Stimulated activated CD4-positive, alpha-beta T cell treated with anti-CD3 and anti-CD28 coated beads, Interleukin-2, amount 100 ng/mL, for 4 hours (primary cell): ENCODE measurements around the gene TGM2.

Experiments used
- DNase-seq: peaks from one replicate; pipeline ENCODE4 v3.0.0-alpha.2; 2020; ENCODE audit warnings: low read depth

TGM2 gene

DNA sequence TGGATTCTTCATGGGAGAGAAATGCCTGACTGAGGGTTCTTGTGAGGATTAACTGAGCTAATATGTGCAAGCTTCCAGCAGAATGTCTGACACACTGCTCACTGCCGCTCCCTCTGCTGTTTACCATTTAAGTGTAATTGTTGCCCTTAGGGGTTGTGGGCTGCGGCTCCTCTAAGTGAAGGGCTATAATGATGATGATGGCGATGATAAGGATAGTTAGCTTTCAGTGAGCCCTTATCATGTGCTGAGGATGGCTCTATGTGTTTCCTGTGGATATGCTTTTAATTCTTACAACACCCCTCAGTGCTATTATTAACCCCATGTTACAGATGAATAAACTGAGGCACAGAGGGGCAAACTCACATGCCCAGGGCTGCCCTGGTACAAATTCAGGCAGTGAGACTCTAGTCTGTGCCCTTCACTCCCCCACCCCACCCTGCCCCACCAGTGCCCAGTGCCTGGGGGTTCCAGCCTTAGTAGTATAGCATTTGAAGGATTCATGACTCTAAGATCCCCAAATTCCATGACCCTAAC, 33.4 kb downstream of the TGM2 start:
- no peak for DNase-seq

DNA sequence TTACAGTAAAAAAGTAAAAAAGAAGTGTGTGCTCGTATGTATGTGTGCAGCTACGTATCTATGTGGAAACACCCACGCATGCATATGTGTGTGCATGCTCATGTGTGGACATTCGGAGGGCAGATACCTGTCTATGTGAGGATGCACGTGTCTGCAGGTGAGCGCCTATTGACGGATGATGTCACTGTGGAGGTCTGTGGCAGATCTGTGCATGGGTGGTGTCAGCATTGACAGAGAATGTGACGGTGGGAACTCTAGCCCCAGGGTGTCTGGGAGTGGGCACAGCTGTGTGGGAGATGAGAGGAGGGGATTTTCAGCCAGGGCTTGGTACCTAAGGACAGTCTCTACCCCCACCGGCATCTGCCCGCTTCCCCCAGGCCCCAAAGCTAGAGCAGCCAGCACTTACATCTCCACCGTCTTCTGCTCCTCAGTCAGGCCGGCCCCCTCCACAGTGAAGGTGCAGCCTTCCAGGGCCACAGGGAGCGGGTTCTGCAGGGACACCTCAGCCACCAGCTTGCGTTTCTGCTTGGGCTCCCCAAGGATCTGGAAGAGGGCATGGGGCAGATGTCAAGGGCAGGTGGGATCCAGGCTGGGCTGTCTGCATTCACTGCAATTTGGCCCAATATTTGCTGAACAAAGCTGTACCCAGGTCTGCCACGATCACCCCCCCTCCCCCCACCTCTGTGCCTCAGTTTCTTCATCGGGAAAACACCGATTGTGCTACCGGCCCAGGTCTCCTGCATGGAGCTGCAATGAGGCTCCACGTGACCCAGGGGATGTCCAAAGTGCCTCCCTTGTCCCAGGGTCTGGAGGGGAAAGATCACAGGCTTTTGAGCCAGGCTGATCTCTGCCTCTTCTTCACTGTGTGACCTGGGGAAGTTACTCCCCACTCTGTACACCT, 34.1 kb downstream of the TGM2 start:
- DNase-seq, result no peak

DNA sequence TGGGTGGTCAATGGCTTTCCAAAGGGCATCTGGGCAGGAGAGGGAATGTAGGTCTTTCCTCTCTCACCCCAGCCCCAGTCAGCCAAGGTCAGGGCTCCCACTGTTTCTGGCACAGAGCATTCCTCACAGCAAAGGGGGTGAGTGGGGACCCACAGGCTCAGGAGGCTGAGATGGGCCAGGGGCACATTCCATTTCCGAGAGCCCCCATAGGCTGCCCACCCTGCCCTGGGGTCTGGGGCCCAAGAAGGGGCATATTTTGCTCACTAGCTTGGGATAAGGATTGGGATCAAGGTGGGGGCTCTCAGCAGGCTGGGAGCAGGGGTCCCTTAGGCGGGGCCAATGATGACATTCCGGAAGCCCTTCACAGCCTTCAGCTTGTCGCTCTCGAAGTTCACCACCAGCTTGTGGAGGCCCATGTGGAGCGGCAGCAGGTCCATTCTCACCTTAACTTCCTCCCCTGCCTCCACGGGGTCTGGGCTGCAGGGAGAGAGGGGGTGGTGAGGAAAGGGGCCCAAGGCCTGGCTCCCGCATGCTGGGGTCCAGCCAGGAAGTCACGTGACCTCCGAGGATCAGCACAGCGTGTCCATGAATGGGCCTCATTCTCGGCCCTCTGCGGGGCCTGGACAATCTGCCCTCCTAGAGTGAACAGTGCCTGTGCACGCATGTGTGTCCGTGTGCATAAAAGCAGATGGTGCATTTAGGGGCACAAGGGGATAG, 35.0 kb downstream of the TGM2 start:
- DNase-seq, result no peak

DNA sequence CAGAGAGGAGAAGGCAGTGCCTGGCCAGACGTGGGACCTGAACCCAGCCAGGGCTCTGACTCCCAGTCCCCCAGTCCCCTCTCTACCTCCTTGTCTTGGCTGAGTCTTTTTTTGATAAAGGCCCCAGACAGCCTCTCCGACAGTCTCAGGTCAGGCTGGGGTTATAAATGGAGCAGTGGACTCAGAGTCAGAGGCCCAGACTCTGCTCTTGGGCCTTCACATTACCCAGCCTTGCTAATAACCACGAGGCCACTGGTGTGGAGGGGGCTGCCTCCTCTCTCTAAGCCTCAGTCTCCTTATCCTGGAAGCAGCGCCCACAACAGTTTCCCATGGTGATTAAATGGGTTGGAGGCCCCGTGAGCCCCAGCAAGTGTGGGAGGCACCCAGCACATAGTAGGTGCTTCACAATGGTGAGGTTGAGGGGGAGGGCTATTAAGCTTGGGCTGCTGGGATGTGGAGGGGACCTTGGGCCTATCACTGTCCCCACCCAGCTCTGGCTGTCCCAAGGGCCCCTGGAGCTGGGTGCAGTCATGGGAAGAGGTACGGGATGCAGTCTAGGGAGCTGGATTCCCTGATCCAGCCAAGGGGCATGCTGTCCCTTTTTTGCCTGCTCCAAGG, 35.7 kb downstream of the TGM2 start:
- no peak for DNase-seq

DNA sequence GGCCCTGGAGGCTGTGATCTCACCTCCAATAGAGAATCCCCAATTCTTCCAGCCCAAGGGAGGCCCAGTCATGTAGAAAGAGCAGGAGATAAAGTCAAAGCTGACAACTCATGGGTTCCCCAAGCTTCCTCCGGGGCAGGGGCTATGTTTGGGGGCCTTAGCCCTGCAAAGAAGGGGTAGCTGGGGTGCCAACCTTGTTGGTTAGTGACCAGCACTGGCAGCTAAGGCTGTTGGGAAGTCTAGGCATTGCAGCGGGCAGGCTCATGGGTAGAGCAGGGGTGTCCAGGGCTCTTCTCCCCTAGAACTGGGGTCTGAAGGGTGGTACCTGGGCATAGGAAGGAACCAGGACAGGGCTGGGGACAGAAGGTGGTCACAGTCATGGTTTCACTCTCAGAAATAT, 36.4 kb downstream of the TGM2 start:
- DNase-seq, result no peak

DNA sequence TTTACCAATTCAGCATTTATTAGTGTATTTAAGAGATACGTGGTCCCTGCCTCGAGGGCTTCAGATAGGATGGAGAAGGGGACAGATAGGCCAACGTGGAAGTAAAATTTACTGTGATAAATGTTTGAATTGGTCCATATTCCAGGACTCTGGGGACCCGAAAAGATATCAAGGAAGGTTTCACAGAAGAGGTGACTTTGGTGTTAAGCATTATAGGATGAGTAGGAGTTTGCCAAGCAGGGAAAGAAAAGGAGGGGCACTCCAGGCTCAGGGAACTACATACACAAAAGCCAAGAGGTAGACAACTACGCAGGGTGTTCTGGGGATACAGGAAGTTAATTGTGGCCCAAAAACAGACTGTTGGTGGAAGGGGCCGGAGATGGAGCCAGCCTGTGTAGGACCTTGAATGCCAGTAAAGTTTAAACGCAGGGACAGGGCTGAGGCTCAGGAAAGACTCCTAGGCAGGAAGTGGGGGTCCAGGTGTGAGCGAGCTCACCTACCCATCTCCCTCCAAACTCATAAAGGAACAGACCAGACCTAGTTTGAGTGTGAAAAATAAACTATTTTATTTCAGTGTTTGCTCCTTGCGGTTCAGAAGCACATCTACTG, 37.0 kb downstream of the TGM2 start:
- no peak for DNase-seq

DNA sequence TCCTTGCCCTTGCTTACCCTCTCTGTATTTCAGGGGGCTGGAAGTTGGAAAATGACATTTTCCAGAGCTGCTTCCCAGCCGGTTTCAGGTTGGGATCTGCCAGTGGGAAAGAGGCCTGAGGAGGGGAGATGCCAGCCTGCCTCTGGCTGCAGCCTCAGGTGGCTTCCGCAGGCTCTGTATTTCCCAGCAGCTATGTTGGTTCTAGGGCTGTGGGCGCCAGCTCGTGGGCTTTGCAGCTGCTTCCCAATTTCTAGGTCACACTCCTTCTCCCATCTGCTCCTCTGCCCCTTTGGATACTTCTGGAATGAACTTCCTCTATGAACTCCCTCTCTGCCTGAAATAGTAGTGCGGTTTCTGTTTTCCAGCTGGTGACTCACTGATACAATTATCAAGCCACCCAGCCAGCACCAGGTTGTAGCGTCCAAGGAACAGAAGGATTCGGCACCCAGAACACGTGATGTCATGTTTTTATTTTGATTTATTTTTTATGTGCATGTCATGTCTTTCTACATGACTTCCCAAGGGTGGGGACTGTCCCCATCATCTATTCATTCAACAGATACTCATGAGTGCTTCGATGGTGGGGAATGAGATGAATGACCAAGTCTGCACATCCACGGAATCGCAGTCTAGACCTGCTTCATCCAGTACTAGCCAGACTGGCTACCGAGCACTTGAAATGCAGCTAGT, 38.0 kb downstream of the TGM2 start:
- no peak for DNase-seq

DNA sequence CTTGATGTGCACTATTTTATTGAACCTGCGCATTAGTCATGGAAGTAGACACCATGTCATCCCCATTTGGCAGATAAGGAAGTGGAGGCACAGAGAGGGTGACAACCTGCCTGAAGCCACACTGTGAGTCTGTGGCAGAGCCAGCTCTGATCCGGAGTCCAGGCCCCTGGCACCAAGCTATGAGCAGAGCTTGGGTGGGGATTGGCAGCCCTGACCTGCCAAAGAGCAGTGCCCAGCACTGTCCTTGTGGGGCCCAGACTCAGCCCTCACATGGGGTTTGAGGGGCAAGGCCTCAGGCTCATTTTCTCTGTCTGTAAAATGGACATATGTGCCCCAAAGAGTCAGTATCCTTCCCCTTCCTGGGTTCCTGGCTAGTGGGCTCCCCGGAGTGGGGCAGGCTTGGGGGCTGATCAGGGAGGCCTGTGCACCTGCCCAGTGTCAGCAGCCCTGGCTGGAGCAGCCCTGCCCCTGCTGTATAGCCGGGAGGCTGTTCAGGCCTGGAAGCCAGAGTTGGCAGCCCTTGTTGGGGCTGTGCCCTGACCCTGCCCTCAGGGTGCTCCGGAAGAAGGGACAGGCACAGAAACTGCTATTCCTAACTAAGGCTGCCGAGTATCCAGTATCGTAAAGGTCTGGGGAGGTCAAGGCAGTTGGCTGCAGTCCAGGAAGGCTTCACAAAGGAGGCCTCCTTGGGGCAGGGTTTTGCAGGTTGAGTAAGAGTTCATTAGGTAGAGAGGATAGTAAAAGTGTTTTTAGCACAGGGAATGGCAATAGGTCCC, 38.7 kb downstream of the TGM2 start:
- no peak for DNase-seq

DNA sequence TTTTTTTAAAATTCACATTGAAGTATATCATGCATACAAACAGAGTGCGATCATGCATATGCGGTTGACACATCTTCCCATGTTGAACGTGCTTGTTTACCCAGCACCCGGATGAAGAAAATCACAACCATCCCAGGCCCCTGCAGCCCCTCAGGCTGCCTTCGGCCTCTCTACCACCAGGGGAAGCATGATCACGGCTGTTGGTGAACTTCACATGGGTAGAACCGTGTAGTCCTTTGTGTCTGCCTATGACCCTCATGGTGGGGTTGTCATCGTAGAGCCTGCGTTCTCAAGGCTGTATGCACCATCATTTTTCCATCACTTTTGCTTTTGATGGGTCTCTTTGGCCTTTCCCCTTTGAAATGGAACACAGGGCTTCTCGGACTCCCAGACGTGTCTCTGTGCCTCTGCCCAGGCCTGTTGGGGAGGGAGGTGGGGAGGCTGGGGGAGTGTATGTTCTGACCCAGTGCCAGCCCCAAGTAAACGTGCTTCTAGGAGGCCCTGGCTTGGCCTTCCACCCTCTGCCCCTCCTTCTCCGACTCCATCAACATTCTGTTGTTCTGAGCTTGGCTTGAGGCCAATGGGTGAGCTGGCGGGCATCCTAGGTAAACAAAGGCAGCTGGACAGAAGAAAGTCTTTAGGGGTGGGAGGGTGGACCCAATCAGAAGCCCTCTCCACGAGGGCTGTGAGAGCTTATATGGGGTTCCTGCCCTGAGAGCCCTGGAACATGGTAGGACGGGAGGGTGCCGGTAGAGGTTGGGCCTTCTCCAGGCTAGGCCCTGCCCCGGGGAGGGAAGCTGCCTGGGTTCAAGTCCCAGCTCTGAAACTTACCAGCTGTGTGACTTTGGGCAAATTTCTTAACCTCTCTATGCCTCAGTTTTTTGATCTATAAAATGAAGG, 39.7 kb downstream of the TGM2 start:
- DNase-seq, result no peak

DNA sequence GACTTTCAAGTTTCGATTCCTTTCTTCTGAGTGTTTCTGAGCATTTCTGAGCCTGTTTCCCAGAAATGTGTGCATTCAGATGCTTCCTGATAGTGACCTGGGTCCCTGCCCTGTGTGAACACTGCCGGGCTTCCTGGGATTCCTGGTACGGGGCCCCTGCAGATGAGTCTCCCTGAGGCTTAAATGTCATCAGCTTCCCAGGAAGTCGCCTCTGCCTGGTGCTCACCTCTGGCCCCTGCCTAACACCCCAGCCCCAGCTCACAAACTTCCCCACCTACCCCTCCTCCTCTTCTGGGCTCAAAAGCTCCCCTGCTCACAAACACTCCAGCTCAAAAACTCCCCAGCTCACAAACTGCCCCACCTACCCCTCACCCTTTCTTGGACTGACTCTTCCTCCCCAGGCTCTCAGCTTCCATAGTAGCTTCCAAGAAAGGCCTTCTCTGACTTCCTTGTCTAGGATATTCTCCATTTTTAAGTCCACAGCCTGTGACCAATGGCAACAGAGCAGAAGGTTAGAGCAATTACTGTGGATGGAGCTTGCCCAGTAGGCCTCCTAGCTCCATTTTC, 42.0 kb downstream of the TGM2 start:
- no peak for DNase-seq

DNA sequence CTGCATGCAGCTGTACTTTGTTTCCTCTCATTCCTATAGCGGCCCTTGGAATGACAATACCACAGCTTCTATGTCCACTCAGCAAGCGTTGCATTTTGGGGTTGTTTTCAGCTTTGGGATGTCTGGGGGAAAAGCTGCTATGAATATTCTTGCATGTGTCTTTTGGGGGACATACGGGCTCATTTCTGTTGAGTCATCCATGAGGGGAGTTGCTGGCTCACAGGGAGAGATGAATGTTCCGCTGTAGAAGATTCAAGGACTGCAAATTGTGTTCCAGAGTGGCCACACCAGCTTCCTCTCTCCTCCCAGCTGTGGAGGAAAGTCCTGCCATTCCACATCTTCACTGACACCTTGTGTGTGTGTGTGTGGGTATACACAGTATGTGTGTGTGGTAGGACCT, 43.3 kb downstream of the TGM2 start:
- no peak for DNase-seq

DNA sequence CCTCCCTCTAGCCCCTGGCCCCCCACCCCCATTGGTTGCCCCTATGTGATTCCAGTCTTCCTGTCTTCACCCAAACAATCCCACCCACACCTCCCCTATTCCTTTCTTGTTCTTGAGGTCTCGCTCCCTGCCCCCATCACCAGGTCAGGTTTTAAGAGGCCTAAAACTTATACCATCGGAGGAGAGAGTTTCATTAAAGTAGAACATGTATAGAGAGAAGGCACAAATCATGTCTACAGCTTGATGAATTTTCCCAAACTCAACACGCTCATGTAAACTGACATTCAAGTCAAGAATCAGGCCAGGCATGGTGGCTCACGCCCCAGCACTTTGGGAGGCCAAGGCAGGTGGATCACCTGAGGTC, 44.5 kb downstream of the TGM2 start:
- DNase-seq, result no peak

DNA sequence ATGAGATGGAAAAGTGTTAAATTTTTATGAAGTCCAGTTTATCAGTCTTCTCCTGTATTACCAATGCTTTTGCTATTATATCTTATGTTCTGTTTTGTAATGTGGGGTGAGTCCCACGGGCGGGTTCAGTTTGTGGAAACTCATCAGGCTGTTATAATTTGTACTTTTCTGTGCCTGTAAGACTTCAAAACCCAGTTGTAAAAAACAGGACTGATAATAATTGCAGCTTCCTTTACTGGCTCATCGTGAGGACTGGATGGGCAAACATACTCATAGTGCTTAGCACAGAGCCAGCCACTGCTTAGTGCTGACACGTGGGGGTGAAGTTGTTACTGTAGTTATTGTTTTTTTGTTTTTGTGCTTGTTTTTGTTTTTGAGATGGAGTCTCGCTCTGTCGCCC, 45.6 kb downstream of the TGM2 start:
- no peak for DNase-seq

DNA sequence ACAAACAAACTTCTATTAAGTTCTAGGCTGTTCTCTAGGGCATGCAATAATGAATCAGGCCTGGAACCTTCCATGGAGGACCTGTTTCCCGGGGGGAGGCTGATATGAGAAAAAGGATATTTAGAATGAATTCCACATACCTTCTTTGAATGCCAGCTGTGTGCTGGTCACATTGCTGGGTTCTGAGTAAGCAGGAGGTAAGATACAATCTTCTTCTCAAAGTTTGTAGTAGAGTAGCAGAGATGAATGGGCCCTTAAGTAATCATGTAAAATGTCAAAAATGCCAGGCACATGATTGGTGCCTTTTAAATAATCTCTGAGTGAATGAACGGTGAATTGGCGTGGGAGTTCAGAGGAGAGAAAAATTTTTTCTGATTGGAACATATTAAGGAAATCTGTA, 47.4 kb downstream of the TGM2 start:
- no peak for DNase-seq

DNA sequence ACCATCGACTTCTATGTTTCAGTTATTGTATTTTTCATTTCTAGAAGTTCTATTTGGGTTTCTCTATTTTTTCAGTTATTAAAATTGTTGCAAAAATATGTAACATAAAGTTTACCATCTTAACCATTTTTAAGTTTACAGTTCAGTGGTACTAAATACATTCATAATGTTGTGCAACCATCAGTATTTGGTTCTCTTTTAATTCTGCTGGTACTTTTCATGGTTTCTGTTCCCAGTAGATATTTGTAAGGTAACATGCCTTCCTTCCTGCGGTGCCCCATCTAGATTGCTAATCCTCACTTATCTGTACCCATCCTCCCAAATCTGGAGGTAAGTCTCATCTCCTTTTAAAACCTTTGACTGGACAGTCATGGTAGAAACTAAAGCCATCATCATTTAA, 47.9 kb downstream of the TGM2 start:
- no peak for DNase-seq

DNA sequence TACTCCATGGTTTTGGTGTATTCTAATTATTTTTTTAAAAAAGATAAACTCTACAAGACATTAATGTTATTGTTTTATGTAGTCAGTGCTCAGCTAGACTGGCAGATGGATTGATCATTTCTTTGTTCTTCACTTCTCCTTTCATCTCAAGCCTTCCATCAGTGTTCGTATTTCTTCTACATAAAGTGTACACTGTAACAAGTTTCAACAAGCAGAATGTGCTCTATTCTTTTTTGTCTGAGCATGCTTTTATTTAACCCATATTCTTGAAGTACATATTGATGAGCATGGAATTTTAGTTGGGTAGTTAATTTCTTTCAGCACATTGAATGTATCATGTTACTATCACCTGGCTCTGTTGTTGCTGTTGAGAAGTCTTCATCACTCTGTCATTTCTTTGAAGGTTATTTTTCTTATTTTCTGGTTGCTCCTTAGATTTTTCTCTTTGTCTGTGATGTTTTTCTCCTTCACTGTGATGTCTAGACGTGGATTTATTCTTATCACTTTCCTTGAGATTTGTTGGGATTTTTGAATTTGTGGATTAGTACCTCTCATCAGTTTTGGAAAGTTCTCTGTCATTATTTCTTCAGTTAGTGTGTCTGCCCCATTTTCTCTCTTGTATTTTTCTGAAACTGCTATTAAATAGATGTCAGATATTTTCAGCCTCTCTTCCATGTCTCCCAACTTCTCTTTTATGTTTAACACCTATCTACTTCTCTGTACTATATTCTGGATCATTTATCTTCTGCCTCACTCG, 48.5 kb downstream of the TGM2 start:
- DNase-seq, result no peak

DNA sequence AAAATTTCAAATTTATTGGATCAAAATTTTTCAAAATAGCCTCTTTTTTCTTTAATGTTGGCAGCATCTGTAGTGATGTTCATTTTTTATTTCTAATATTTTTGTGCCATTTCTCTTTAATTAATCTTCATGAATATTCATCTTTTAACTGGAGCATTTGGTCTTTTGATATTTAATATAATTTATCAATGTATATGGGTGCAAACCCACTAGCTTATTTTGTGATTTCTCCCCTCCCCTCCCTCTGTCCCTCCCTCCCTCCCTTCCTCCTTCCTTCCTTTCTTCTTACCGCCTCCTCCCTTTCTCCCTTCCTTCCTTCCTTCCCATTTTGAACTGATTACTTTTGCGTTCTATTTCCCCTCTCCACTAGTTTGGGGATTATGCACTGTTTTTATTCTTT, 49.2 kb downstream of the TGM2 start:
- DNase-seq, result no peak

DNA sequence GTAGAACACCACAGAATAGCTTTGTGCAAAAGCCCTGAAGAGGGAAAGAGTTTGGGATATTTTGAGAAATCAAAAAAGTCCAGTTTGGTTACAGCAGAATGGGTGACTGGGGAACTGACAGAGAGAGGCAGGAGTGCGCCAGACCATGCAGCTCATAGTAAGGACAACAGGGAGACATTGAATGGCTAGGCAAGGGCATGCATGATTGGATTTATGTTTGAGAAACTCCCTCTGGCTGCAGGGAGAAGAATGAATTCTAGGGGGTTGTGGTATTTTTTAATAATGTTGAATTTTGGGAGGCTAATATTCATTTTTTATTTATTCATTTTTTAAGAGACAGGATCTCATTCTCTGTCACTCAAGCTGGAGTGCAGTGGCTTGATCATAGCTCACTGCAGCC, 49.9 kb downstream of the TGM2 start:
- DNase-seq, result no peak

DNA sequence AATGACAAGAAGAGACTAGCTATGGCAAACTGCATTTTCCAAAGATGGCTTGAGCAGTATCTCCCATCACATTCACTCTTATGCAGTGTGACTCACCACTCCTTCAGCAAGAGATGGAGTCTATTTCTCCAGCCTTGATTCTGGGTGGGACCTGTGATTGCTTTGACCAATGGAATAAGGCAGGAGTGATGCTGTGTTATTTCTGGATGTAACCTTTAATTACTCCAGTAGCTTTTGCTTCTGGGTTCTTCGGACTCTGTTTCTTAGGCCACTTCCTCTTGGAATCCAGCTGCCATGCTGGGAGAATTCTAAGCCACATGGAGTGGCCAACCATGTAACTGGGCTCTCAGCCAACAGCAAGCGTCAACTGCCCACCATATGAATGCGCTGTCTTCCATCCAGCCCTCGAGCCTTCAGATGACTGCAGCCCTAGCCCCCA, 50.7 kb downstream of the TGM2 start:
- DNase-seq, result no peak
